Activated CD4-positive, alpha-beta T cell treated with anti-CD3 and anti-CD28 coated beads, Interleukin-2, Interleukin-6, amounts not matched to agents 100 ng/mL and 50 ng/mL, durations not matched to agents 16 hours and 8 hours (primary cell): ENCODE results near the gene AIFM3.
"Not testable (repeated sequence)": the region's sequence is repeated elsewhere in the genome, so short reads cannot be mapped to it uniquely, and the experiment has no call there.

ENCODE experiments used
- DNase-seq: peaks from one replicate; pipeline ENCODE4 v3.0.0-alpha.2; 2020

AIFM3 gene

DNA sequence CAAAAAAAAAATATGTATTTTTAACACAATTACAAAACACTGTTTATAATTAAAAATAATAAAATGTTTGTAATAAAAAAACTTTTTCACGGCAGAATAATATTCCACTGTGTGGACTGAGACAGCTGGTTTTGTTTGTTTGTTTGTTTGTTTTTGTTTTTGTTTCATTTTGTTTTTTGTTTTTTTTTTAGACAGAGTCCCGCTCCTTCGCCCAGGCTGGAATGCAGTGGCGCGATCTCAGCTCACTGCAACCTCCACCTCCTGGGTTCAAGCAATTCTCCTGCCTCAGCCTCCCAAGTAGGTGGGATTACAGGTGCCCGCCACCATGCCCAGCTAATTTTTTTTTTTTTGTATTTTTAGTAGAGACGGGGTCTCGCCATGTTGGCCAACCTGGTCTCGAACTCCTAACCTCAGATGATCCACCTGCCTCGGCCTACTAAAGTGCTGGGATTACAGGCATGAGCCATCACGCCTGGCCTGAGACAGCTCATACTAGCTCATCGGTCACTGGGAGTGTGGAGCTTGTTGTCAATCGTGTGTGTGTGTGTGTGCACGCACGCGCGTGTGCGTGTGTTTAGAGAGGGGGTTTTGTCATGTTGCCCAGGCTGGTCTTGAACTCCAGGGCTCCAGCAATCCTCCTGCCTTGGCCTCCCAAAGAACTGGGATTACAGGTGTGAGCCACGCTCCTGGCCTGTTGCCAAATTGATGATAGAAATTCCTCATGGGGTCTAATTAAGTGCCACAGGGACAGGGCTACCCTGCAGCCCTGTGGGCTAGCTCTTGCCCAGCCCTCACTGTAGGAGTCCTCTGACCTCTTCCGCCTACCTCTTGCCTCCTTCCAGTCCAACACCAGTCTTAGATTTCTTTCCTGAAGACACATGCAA lies 7.2 kb upstream of the AIFM3 start:
- no peak for DNase-seq

DNA sequence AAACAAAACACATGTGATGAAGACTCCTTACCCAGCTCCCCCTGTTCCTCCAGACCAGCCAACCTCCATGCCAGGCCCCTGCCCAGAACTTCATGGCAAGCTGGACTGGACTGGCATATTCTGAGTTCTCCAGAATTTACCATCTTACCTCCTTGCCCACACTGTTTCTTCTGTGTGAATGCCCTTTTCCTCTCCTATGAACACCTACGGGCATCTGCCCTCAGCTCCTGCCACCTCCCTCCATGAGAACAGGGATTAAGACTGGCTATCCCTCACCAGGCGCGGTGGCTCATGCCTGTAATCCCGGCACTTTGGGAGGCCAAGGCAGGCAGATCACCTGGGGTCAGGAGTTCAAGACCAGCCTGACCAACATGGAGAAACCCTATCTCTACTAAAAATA lies 6.4 kb upstream of the AIFM3 start:
- DNase-seq: no peak

DNA sequence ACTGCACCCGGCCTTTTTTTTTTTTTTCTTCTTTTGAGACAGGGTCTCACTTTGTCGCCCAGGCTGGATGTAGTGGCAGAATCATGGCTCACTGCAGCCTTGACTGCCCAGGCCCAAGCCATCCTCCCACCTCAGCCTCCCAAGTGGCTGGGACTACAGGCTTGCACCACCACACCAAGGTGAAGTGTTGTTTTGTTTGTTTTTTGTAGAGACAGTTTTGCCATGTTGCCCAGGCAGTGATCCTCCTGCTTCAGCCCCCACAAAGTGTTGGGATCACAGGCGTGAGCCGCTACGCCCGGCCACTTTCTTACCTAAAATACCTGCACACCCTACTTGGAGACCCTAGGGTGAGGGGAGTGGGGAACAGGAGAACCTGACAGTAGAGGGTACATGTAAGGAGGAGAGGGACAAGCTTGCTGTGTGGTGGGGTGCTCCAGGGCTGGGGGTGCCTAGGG lies 4.5 kb upstream of the AIFM3 start:
- DNase-seq: no peak

DNA sequence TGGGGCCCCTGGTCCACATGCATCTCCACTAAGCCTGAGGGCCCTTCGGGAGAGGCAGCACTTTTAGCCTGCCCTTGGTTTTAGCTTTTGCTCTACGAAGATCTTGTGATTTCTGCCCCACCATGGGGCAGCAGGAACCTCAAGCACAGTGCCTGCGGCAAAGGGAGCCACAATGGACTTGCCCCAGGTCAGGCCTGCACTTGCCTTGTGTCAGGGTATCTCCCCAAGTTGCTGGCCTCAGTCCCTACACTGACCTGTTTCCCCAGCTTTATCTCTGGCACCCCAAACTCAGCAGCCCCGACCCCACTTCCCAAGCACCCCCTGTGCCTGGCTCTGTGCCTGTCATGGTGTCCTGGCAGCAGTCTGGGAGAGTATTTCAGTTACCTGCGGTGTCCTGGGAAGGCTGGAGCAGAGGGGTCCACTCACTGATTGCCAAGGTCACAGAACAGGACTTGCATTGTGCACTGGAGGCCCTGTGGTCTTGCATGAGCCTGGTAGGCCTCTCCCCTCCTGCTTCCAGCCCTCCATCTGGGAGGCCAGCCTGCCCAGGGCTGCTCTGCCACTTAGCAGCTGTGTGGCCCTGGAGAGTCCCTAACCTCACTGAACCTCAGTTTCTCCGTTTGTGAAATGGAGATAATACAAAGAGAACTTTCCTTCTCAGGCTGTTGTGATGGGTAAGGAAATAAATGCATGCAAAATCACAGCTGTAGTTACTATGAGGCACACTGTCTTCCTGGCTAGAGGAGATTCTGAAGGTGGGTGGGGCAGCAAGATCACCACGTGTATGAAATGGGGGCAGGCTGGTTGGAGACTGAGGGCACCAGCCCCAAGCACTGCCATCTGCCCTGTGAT lies 3.6 kb upstream of the AIFM3 start:
- DNase-seq: no peak

DNA sequence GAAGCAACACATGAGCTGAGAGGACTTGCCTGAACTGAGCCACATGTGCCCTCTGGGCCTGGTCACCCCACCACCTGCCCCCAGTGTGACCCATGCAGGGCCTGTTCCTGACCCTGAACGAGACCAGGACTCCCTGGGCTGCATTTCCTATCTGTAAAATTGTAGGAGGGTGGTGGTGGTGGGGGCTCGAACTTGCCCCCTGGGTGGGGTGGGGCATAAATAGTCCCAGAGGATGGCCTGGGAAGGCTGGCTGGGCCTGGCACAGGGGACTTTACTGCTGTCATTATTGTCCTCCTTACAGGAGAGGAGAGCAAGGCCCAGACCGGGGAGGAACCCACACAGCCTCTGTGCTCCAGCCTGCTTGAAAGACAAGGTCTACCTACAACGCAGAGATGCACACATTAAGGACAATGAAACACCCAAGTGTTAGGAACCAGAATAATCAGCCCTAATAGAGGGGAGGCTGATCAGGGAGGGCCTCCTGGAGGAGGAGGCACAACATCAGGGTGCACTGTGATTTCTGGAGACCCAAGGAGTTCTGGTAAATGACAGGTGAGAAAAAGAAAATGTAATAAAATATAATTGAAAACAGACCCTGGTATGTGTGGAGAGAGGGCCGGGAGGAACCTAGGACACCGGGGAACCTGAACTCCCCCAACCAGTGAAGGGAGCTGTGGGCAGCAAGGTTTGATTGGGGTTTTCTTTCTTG lies 2.8 kb upstream of the AIFM3 start:
- no peak for DNase-seq

DNA sequence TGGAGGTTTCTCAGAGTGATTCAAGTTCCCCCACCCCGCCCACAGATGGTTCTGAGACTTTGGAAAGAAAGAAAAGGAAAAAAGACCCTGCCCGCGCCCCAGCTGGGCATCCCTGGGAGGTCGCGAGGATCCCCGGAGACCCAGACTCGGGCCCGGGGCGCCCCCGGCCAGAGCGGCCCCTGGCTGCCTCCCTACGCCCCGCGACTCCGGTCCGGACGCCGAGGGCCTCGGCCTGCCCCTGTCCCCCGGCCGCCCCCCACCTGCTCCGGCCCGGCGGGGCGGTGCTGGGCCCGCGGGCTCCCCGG lies 2.3 kb upstream of the AIFM3 start:
- no peak for DNase-seq

DNA sequence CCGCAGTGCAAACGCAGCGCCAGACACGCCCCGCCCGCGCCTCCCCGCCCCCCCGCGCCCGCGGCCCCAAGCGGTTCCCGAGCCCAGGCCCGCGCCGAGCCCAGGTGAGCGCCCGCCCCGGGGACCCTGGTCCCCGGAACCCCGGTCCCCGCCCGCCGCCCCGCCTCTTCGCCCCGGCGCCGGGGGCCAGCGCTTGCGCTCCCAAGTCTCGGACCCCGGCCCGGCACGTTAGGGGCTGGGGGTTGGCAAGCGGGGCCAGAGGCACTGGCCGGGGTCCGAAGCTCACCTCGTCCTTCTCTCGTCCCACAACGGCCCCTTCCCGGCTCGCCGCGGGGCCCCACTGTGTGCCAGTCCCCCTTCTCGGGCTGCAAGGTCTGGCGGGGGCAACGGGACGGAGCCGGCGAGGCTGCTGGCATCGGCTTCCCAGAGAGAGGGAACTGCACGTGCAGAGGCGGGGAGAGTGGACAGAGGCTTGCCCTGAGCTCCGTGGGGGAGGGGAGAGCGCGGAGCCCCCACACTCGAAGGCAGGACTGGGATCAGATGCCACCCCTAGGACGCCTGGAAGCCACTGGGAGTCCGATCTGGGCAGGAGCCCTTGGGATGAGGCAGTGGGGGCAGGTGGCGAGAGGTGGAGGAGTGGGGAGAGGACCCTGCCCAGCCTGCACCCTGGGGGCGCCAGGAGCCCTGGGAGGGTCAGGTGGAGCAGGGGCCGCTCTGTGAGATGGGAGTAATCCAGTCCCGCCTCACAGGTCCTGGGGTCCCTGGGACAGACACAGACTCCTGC lies 1.8 kb upstream of the AIFM3 start:
- DNase-seq: no peak

DNA sequence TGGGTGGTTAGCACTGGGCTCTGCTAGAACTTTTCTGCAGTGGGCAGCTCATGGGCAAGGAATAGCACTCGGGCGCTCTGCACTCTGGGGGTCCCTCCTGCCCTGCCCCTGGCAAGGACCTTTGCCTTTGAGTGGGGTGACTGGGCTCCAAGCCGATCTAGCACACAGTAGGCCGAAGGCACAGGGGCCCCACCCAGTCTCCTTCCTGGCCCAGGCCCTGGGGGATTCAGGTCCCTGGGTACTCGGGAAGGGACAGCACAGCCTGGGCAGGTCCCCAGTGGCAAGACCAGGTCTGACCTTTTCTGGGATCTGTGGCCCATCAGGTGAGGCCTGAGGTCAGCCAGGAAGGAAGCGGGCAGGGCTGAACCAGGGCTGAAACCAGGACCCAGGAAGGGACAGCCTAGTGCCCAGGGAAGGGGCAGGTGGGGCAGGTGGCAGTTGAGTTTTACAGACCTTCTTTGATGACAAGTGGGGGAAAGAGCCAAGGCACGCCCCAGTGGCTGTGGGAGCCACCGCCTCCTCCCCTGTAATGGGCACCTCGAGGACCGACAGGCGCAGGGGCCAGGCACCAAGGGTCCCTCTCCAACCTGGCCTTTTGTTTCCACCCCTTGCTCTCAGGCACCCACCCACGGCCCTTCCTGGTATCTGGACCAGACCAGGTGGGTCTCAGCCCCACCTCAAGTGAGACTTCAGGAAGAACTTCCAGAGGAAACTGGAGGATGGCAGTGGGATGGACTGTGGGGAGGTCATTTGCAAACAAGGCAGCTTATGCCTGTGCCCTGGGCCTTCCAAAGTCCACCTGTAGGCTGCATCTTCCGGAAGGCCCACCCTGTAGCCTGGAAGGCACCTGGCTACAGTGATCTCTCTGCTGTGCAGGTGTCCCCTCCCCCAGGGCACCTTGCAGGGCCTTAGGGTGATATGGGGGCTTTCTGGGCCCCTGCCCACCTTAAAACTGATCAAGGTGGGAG lies 883 bp upstream of the AIFM3 start:
- no peak for DNase-seq

DNA sequence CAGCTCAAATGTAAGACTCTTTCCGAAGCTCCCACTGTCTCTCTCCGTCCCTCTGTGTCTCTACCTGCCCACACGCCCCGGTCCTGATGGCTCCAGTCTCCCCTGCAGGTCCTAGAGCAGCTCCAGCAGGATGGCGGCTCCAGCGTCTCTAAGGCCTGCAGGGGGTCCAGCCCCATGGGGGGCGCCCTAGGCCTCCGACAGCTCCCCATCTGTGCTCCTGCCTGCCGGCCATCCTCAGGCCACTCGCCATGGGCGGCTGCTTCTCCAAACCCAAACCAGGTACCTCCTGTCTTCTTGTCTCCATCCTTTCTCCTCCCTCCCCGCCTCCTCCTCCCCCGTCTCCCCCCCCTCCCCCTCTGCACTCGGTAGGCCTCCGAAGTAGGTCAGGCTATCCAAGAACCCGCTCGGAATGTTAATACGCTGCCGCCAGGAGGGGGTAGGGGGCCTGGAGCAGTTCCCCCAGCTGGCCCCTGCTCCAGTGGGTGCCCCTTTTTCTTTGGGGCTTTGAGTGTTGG lies 699 bp downstream of the AIFM3 start:
- DNase-seq: no peak

DNA sequence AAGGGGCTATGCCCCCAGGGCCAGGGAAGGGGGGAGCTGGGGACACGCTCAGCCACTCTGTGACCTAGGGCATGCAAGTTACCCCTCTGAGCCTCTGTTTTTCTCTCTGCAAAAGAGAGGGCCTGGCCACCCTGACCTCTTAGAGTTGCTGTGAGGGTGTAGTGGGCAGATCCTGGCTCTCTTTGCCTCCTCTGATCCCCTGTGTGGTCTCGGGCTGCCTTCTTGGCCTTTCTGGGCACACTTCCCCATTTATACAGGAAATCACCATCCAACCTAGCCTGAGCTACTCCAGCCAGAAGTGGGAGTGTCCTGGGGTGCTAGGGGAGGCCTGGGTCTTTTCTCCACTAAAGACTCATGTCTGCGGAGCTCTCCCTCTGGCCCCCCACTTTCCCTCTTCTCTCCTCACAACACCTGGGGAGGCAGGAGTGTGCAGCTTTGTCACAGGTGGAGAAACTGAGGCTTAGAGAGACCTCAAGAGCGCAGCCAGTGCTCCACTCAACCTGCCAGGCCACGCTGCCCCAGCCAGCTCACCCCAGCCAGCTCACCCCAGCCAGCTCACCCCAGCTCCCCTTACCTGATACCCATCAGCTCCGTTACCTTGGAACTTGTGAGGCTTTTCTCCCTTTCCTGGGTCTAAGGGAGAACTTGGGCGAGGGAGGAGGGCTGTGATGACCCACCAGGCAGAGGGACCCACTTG lies 1.4 kb downstream of the AIFM3 start:
- no peak for DNase-seq

DNA sequence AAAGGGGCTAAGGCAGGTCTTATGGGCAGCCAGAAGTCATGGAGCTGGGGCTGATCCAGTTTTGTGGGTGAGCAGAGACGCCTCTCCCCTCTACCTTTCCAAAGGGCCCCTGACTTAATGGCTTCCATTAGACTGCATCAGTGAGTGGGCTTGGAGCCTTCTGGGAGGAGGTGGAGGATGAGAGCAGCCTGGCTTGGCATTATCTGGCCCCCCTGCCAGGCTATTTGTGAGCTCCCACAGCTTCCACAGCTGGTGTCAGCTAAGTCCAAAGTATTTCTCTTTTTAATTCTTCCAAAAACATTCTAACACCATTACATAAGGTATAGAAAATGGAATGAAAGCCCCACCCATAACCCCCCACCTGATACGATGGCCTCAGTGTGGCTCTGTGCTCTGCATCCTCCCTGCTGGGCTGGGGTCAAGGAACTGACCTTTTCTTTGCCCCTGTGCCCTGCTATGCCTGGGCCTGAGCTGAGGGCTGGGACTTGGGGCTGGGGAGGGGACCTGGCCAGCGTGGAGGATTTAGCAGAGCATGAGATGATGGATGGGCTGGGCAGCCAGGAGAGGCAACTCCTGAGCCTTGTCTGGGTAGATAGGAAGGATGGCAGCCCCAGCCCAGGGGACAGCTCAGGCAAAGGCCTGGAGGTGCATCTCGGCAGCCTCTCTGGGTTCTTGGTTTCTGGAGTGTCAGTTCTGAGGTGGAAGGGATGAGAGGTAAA lies 4.0 kb downstream of the AIFM3 start:
- DNase-seq: no peak

DNA sequence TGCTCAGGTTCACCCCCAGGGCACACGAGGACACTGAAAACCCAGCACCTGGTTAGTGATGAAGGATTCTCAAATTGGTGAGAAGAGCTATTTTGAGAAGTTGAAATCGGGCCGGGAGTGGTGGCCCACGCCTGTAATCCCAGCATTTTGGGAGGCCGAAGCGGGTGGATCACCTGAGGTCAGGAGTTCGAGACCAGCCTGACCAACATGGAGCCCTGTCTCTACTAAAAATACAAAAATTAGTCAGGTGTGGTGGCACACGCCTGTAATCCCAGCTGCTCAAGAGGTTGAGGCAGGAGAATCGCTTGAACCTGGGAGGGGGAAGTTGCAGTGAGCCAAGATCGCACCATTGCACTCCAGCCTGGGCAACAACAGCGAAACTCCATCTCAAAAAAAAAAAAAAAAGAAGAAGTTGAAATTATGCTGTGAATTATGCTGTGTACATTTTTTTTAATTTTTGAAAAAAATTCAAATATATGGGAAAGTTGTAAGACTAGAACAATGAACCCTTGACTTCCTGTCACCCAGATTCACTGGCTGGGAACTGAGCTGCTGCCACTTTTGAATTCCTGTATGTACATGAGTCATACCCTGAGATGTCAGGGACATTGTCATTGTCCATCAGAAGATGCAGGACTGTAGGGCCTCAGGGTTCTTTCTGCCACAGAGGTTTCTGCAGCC lies 5.1 kb downstream of the AIFM3 start:
- not testable (repeated sequence) for DNase-seq

DNA sequence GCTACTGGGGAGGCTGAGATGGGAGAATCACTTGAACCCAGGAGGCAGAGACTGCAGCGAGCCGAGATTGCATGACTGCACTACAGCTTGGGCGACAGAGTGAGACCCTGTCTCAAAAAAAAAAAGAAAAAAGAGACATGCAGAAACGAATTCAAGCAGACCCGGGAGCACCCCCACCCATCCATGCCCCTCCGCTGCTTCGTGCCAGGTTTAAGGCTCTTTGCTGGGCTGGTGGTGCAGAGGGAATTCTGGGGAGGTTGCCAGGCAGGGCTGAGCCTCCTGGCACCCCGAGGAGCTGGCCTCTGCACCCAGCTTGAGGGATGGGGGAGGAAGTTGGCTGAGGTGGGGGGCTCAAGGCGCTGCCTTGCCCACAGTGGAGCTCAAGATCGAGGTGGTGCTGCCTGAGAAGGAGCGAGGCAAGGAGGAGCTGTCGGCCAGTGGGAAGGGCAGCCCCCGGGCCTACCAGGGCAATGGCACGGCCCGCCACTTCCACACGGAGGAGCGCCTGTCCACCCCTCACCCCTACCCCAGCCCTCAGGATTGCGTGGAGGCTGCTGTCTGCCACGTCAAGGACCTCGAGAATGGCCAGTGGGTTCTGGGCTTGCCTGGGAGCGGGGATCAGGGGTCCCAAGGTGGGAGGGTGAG lies 6.0 kb downstream of the AIFM3 start:
- no peak for DNase-seq

DNA sequence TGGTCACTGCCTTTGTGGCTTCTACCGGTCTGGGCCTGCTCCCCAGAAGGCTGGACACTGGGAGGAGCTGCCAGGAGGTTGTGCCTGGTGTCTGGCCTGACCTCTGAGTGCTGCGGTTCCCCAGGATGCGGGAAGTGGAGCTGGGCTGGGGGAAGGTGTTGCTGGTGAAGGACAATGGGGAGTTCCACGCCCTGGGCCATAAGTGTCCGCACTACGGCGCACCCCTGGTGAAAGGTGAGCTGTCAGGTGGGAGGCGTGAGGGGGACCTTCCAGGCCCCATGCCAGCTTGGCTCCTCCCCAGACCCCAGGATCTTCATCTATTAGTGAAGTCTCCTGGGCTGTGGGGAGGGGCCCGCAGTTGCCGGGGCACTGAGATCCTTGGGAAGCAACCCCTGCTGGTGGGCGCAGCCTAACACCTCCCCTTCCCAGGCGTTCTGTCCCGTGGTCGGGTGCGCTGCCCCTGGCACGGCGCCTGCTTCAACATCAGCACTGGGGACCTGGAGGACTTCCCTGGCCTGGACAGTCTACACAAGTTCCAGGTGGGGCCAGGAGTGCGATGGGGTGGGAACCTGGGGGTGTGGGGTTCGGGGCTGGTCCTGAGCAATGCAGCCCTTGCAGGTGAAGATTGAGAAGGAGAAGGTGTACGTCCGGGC lies 6.7 kb downstream of the AIFM3 start:
- DNase-seq: no peak

DNA sequence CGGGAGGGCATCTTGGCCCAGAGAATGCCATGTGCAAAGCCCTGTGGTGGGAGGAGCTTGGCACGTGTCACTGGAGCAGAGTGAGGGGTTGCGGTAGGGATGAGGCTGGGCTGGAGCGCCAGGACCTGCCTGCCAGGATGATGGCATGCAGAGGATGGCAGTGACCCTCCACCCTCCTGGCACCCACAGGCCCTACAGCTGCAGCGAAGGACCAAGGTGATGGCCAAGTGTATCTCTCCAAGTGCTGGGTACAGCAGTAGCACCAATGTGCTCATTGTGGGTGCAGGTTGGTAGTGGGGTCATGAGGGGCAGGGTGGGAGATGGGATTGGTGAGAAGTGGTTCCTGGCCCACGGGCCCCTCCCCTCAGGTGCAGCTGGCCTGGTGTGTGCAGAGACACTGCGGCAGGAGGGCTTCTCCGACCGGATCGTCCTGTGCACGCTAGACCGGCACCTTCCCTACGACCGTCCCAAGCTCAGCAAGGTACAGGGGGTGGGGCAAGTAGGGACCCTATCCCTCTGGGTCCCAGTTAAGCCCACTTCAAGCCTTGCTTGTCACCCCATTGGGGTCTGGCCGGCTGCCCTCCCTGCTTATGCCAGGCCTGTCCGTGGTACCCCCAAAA lies 7.4 kb downstream of the AIFM3 start:
- no peak for DNase-seq

DNA sequence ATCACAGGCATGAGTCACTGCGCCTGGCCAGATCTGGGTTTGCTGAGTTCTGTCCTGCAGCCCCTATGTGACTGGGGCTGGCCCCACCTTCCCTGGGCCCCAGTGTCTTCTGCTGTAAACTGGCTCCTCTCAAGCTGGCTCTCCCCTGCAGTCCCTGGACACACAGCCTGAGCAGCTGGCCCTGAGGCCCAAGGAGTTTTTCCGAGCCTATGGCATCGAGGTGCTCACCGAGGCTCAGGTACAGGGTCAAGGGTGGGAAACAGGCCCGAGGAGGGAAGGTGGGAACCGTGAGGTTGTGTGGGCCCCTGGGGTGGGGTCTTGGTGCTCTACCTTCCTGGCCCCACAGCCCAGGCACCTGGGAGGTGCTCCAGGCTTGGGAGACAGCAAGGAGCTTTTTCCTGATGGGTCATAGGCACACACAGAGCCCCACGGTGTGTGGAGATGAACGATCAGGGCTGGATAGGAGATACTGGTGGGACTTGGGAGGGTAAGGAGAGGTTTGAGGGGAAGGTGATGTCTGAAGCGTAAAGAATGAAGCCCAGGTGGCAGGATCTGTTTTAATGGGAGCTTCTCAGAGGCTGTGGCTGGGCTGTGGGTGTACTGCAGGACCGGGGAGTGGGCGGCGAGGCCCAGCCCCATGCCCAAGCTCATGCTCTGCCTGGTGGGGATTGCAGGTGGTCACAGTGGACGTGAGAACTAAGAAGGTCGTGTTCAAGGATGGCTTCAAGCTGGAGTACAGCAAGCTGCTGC lies 8.7 kb downstream of the AIFM3 start:
- DNase-seq: no peak

DNA sequence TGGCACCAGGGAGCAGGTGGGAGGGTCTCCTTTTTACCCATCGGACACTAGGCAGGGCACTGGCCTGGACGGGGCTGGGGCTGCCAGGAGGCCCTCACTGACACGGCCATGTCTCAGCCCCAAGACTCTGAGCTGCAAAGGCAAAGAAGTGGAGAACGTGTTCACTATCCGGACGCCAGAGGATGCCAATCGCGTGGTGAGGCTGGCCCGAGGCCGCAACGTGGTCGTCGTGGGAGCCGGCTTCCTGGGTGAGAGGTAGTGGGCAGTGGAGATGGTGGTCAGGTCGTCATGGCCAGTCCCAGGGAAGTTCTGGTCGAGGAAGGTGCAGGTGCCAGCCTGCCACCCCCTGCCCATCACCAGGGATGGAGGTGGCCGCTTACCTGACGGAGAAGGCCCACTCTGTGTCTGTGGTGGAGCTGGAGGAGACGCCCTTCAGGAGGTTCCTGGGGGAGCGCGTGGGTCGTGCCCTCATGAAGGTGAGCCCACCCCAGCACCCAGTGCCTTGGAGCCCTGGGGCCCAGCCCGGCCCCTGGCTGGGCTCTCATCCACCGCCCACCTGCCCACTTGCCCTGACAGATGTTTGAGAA lies 9.3 kb downstream of the AIFM3 start:
- DNase-seq: no peak
